Esophagus squamous epithelium (tissue), 4 donors: ENCODE results near the gene C1orf216.

Experiments used
- CTCF ChIP-seq, 6 experiments: fragments of 450-650 bp in 4 of 6; fragments of 200-600 bp in 2 of 6; sonication (generic) in 2 of 6; IDR thresholded peaks; one replicate each; pipeline ENCODE4 v1.5.1; 2016 to 2019; ENCODE audit warnings: antibody characterized with exemption in 6 of 6, mild to moderate bottlenecking in 4 of 6, moderate library complexity in 4 of 6
- POLR2A ChIP-seq, 4 donors: fragments of 450-650 bp; IDR thresholded peaks; one replicate each; pipeline ENCODE4 v1.6.1; 2017; ENCODE audit warnings: antibody characterized with exemption in 4 of 4, mild to moderate bottlenecking in 4 of 4, moderate library complexity in 3 of 4

DNA sequence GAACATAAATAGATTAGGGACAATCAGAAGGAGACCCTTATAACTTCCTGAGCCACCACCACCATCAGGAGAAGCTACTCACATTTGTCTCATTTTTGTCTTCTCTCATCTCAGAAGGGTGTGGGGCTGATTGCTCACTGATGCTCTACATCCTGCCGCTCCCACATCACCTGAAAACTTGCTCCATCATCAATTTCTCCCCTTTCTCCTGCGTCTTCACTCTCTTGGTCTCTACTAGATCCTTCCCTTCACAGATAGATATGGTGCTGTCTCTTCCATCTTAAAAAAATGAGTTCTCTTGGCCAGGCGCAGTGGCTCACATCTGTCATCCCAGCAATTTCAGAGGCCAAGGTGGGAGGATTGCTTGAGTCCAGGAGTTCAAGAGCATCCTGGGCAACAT is 38.4 kb downstream of the C1orf216 start:
- TF ChIP-seq CTCF (IDR thresholded peaks at IDR 0.05) (no peak), POLR2A (IDR thresholded peaks at IDR 0.05) (no peak)
